H1 (cell line): ENCODE results near the gene COL17A1. TPM values are rescaled to one million over a fixed set of nuclear protein-coding genes. Genes with fewer than 3 reads are reported as not detected.

ENCODE experiments used
- CTCF ChIA-PET: fragments of 300-600 bp; sonication (Branson Sonifier 250); formaldehyde crosslinking; loops from one replicate; lab custom pipeline; 2021; ENCODE audit not compliant: partially characterized antibody; lab: Charles Lee
- POLR2A ChIA-PET: fragments of 300-600 bp; sonication (Branson Sonifier 250); formaldehyde crosslinking; loops from one replicate; lab custom pipeline; 2021; ENCODE audit warnings: inconsistent platforms; ENCODE audit not compliant: partially characterized antibody; lab: Charles Lee
- DNase-seq, 2 experiments: peaks; one replicate each; pipeline versions ENCODE4 v3.0.0 to v3.0.0-alpha.2; 2010 to 2022; ENCODE audit warnings: low spot score in 2 of 2, low read depth in 1 of 2, mixed read lengths in 1 of 2
- FAIRE-seq: peaks from 2 replicates; lab custom pipeline; 2011; peaks lifted over from hg19 to GRCh38; lab: Jason Lieb, UNC
- H2AFZ ChIP-seq: 2 replicates; pipeline ENCODE4 v1.8.1; 2012; ENCODE audit warnings: low read length, inconsistent platforms
- H2AK5ac ChIP-seq: 2 replicates; pipeline ENCODE4 v1.6.1; 2013; ENCODE audit warnings: low read depth, low read length
- H2BK120ac ChIP-seq: replicated peaks from 2 replicates; pipeline ENCODE3; 2013; ENCODE audit warnings: low read depth, low read length, inconsistent platforms
- H2BK12ac ChIP-seq: 2 replicates; pipeline ENCODE4 v1.6.1; 2013; ENCODE audit warnings: low read depth, low read length
- H2BK15ac ChIP-seq: 2 replicates; pipeline ENCODE4 v1.6.1; 2013; ENCODE audit warnings: low read length
- H2BK20ac ChIP-seq: 2 replicates; pipeline ENCODE4 v1.6.1; 2013; ENCODE audit warnings: low read length
- H2BK5ac ChIP-seq: 2 replicates; pipeline ENCODE4 v1.6.1; 2013; ENCODE audit warnings: low read depth, low read length
- H3K14ac ChIP-seq: 2 replicates; pipeline ENCODE4 v1.6.1; 2013; ENCODE audit warnings: inconsistent platforms; ENCODE audit not compliant: insufficient read length
- H3K18ac ChIP-seq: 2 replicates; pipeline ENCODE4 v1.6.1; 2013; ENCODE audit warnings: low read length; ENCODE audit errors: extremely low read depth
- H3K23ac ChIP-seq: 2 replicates; pipeline ENCODE4 v1.6.1; 2013; ENCODE audit warnings: inconsistent platforms; ENCODE audit not compliant: insufficient read length
- H3K23me2 ChIP-seq: 2 replicates; pipeline ENCODE4 v1.6.1; 2013; ENCODE audit warnings: low read depth, low read length
- H3K27ac ChIP-seq: 2 replicates; pipeline ENCODE4 v1.6.1; 2011; ENCODE audit warnings: low read depth, low read length, inconsistent platforms
- H3K27me3 ChIP-seq, 4 experiments: replicated peaks in 1 of 4; 1 replicate in 1 of 4; 2 replicates in 3 of 4; pipeline versions ENCODE4 v1.6.1 to v1.8.1; 2011 to 2013; ENCODE audit warnings: low read length in 3 of 4, mild to moderate bottlenecking in 3 of 4, inconsistent platforms in 2 of 4, mixed read lengths in 2 of 4, moderate library complexity in 1 of 4; ENCODE audit not compliant: control insufficient read depth in 3 of 4, insufficient read depth in 3 of 4; ENCODE audit errors: extremely low read depth in 1 of 4
- H3K36me3 ChIP-seq, 4 experiments: 2 replicates each; pipeline versions ENCODE4 v1.6.1 to v1.8.1; 2011 to 2013; ENCODE audit warnings: mild to moderate bottlenecking in 4 of 4, low read length in 3 of 4, moderate library complexity in 2 of 4, control low read depth in 1 of 4, inconsistent platforms in 1 of 4; ENCODE audit not compliant: insufficient read depth in 4 of 4, control insufficient read depth in 2 of 4
- H3K4ac ChIP-seq: replicated peaks from 2 replicates; pipeline ENCODE3; 2013; ENCODE audit warnings: low read length, low read depth, mixed read lengths, inconsistent platforms; ENCODE audit not compliant: insufficient read length
- H3K4me1 ChIP-seq, 4 experiments: replicated peaks in 1 of 4; 1 replicate in 1 of 4; 2 replicates in 3 of 4; pipeline versions ENCODE4 v1.6.1 to v1.8.1; 2011 to 2013; ENCODE audit warnings: low read length in 3 of 4, inconsistent platforms in 2 of 4, mixed read lengths in 1 of 4; ENCODE audit not compliant: insufficient read depth in 4 of 4, control insufficient read depth in 3 of 4
- H3K4me2 ChIP-seq, 2 experiments: 2 replicates each; pipeline versions ENCODE4 v1.6.1 to v1.8.1; 2011 to 2013; ENCODE audit warnings: low read depth in 2 of 2, low read length in 2 of 2, control low read depth in 1 of 2, inconsistent platforms in 1 of 2, mild to moderate bottlenecking in 1 of 2; ENCODE audit not compliant: insufficient read depth in 1 of 2
- H3K4me3 ChIP-seq, 4 experiments: fragments of 200-600, 300-600 bp in 1 of 4; sonication (generic), shearing (Covaris generic), sonication (Bioruptor Twin) in 1 of 4; 2 replicates each; pipeline versions ENCODE4 v1.5.1 to v1.8.1; 2011 to 2016; ENCODE audit warnings: low read length in 4 of 4, low read depth in 3 of 4, control low read depth in 2 of 4, inconsistent platforms in 2 of 4, mild to moderate bottlenecking in 2 of 4, mixed read lengths in 1 of 4, moderate library complexity in 1 of 4; ENCODE audit not compliant: insufficient read depth in 2 of 4; ENCODE audit errors: extremely low read depth in 1 of 4
- H3K56ac ChIP-seq: replicated peaks from 2 replicates; pipeline ENCODE3; 2013; ENCODE audit warnings: low read depth, mild to moderate bottlenecking, mixed read lengths, low read length, inconsistent platforms; ENCODE audit not compliant: insufficient read length
- H3K79me1 ChIP-seq: 2 replicates; pipeline ENCODE4 v1.6.1; 2013; ENCODE audit warnings: low read depth, low read length, control low read depth
- H3K79me2 ChIP-seq, 2 experiments: 2 replicates each; pipeline versions ENCODE4 v1.6.1 to v1.8.1; 2012 to 2013; ENCODE audit warnings: low read length in 2 of 2, mild to moderate bottlenecking in 2 of 2, inconsistent platforms in 1 of 2; ENCODE audit not compliant: insufficient read depth in 2 of 2, control insufficient read depth in 1 of 2
- H3K9ac ChIP-seq, 4 experiments: replicated peaks in 1 of 4; 1 replicate in 1 of 4; 2 replicates in 3 of 4; pipeline versions ENCODE4 v1.6.1 to v1.8.1; 2011 to 2013; ENCODE audit warnings: low read depth in 3 of 4, low read length in 3 of 4, control low read depth in 2 of 4, mild to moderate bottlenecking in 2 of 4, moderate library complexity in 2 of 4, inconsistent platforms in 1 of 4; ENCODE audit errors: extremely low read depth in 1 of 4
- H3K9me3 ChIP-seq, 2 experiments: 2 replicates each; pipeline versions ENCODE4 v1.6.1 to v1.8.1; 2012 to 2013; ENCODE audit warnings: mild to moderate bottlenecking in 2 of 2, moderate library complexity in 2 of 2, control low read depth in 1 of 2, inconsistent platforms in 1 of 2, low read depth in 1 of 2, low read length in 1 of 2, mixed read lengths in 1 of 2; ENCODE audit not compliant: insufficient read depth in 2 of 2
- H4K20me1 ChIP-seq, 2 experiments: replicated peaks in 1 of 2; 2 replicates each; pipeline versions ENCODE3 to v1.8.1; 2011 to 2013; ENCODE audit warnings: inconsistent platforms in 2 of 2, low read length in 2 of 2, mild to moderate bottlenecking in 1 of 2; ENCODE audit not compliant: insufficient read depth in 2 of 2, control insufficient read depth in 1 of 2
- H4K5ac ChIP-seq: 2 replicates; pipeline ENCODE4 v1.6.1; 2013; ENCODE audit warnings: low read length, low read depth, mixed read lengths, inconsistent platforms; ENCODE audit not compliant: insufficient read length
- H4K8ac ChIP-seq: 2 replicates; pipeline ENCODE4 v1.8.0; 2013; ENCODE audit warnings: mild to moderate bottlenecking, moderate library complexity, low read length, inconsistent platforms; ENCODE audit not compliant: insufficient read depth; ENCODE audit errors: extremely low read depth
- H4K91ac ChIP-seq: replicated peaks from 2 replicates; pipeline ENCODE3; 2013; ENCODE audit warnings: low read length, mixed read lengths, inconsistent platforms; ENCODE audit not compliant: insufficient read length
- EZH2 ChIP-seq: fragments of 200-600 bp; sonication (generic); IDR thresholded peaks from 2 replicates; pipeline ENCODE4 v1.7.1; 2012; ENCODE audit warnings: low read depth, mild to moderate bottlenecking, moderate library complexity, low read length, inconsistent platforms; ENCODE audit not compliant: severe bottlenecking
- HDAC2 ChIP-seq, 2 experiments: fragments of 300-600 bp in 1 of 2; sonication (generic) in 1 of 2; IDR thresholded peaks; 2 replicates each; pipeline ENCODE4 v1.6.1; 2011 to 2012; ENCODE audit warnings: low read depth in 2 of 2, low read length in 2 of 2, mild to moderate bottlenecking in 2 of 2, moderate library complexity in 2 of 2, borderline replicate concordance in 1 of 2, inconsistent platforms in 1 of 2
- JUND ChIP-seq: IDR thresholded peaks from 2 replicates; pipeline ENCODE4 v1.6.1; 2011; ENCODE audit warnings: mild to moderate bottlenecking, improper control_type of control experiment, low read length
- NANOG ChIP-seq: IDR thresholded peaks from 2 replicates; pipeline ENCODE4 v1.6.1; 2011; ENCODE audit warnings: low read length, low read depth, mild to moderate bottlenecking, inconsistent platforms; ENCODE audit not compliant: insufficient read depth, poor library complexity, severe bottlenecking
- RNF2 ChIP-seq: fragments of 200-900, 300-1000 bp; sonication (generic); IDR thresholded peaks from 2 replicates; pipeline ENCODE4 v1.7.1; 2016; ENCODE audit warnings: borderline replicate concordance, low read depth, mild to moderate bottlenecking, antibody characterized with exemption, low read length; ENCODE audit not compliant: poor library complexity, severe bottlenecking; ENCODE audit errors: missing control alignments
- SIRT6 ChIP-seq: IDR thresholded peaks from one replicate; pipeline ENCODE4 v1.7.1; 2012; ENCODE audit warnings: low read length, inconsistent platforms
- SIX5 ChIP-seq: IDR thresholded peaks from 2 replicates; pipeline ENCODE4 v1.6.1; 2011; ENCODE audit warnings: mild to moderate bottlenecking, low read depth, low read length
- SP4 ChIP-seq: IDR thresholded peaks from 2 replicates; pipeline ENCODE4 v1.6.1; 2012; ENCODE audit warnings: low read length, inconsistent platforms
- SRF ChIP-seq: IDR thresholded peaks from 2 replicates; pipeline ENCODE4 v1.6.1; 2011; ENCODE audit warnings: mild to moderate bottlenecking, low read depth, low read length, moderate library complexity
- TAF7 ChIP-seq: optimal IDR thresholded peaks from 2 replicates; pipeline ENCODE3; 2011; ENCODE audit warnings: low read depth, mild to moderate bottlenecking, inconsistent platforms, low read length, moderate library complexity, borderline replicate concordance
- TEAD4 ChIP-seq: IDR thresholded peaks from 2 replicates; pipeline ENCODE4 v1.6.1; 2012; ENCODE audit warnings: low read depth, low read length, inconsistent platforms, mixed read lengths
- whole genome bisulfite sequencing, 2 experiments: shearing (Covaris generic) in 1 of 2; methylation state at CpG; one replicate each; pipeline versions ENCODE4 v1.1.6 to v1.1.7; 2013 to 2015; ENCODE audit warnings: low lambda C conversion rate in 2 of 2, mixed read lengths in 2 of 2, inconsistent platforms in 1 of 2, low coverage in 1 of 2, missing lambda C conversion rate in 1 of 2; ENCODE audit not compliant: insufficient replicate concordance in 2 of 2, insufficient coverage in 1 of 2, insufficient read length in 1 of 2; ENCODE audit errors: extremely low coverage in 1 of 2, missing lambda C conversion rate in 1 of 2; 5-methylcytosine and 5-hydroxymethylcytosine counted together
- polyA plus RNA-seq, 7 experiments: library from polyadenylated mRNA; depleted of rRNA in 3 of 7; stranded (reverse) in 5 of 7; unstranded in 2 of 7; fragments of >200 nt in 5 of 7; fragments of 200-250 nt in 2 of 7; gene quantifications; 1 replicate in 5 of 7; 2 replicates in 1 of 7; 4 replicates in 1 of 7; pipeline versions ENCODE4 v1.2.1 to v1.2.3, GENCODE V29; 2011 to 2013; ENCODE audit warnings: missing spikeins in 2 of 7, mixed read lengths in 2 of 7
- total RNA-seq: library from RNA; stranded (reverse); fragmentation: NEBNext Ultra II Directional; extraction: Animal tissue kit (Norgen Biotek cat#: 25700); gene quantifications from 2 replicates; pipeline ENCODE4 v1.2.1, GENCODE V29; 2021

COL17A1 gene
- total and polyA plus RNA-seq, 2 of the 8 experiments (the other 6 are each of a cell fraction or from before 2014, with no cell fraction given), result 0.35 to 0.37 TPM

GRCh38 chr10:104005172-104005863 is 80.4 kb downstream of the COL17A1 start:
- Histone ChIP-seq H2AFZ (no peak overlapping the region), H4K5ac (no peak overlapping the region), H3K18ac (no peak overlapping the region), H3K56ac (no peak overlapping the region), H3K23ac (no peak overlapping the region), H2BK5ac (no peak overlapping the region), H3K27ac (no peak overlapping the region), H3K9me3 (no peaks in the 10 kb centered on the region), H4K20me1 (no peaks in the 10 kb centered on the region), H2BK20ac (no peak overlapping the region), H4K8ac (no peak overlapping the region), H3K23me2 (no peaks in the 10 kb centered on the region), H3K9ac (no peak overlapping the region), H4K91ac (no peak overlapping the region), H3K4me2 (no peak overlapping the region), H3K14ac (no peak overlapping the region), H3K4me3 (no peak overlapping the region), H3K4ac (no peak overlapping the region), H2BK12ac (no peak overlapping the region), H3K79me2 (no peaks in the 10 kb centered on the region), H3K36me3 (peaks cover 2 to 15% (median 5%) of the 10 kb centered on the region in 4 experiments; a peak in 2 of 8 replicates), H3K4me1 (no peaks in the 10 kb centered on the region), H2BK15ac (no peak overlapping the region), H2BK120ac (no peak overlapping the region), H3K79me1 (no peaks in the 10 kb centered on the region), H3K27me3 (no peaks in the 10 kb centered on the region), H2AK5ac (no peak overlapping the region)
- 87% methylated on average over 8 of the region's 8 CpGs; no CpG with 5 or more reads in 1 of the 2 experiments for WGBS, 2 experiments
- no peak for FAIRE-seq
- ChIA-PET CTCF (interaction anchor here (0.6 to 1.5 kb wide), 6 partner anchors 11 to 418 kb away, joined by 3 to 5 read pairs (median 3); no protein-coding TSS in a partner anchor), POLR2A (interaction anchor here (0.9 kb wide), 1 partner anchor 10 kb away, joined by 5 read pairs; no protein-coding TSS in a partner anchor)
- DNase-seq, result no peak
- no peak for TF ChIP-seq RNF2
- no peak for TF ChIP-seq SIX5
- no peak for TF ChIP-seq SP4
- TF ChIP-seq JUND, result no peak
- TF ChIP-seq NANOG, result no peak
- no peak for TF ChIP-seq SIRT6
- TF ChIP-seq SRF, result no peak
- TF ChIP-seq HDAC2 (IDR thresholded peaks at IDR 0.05; ENCODE audit: borderline replicate concordance in 1 of 2, low read depth in 2 of 2, low read length in 2 of 2), result no peak
- no peak for TF ChIP-seq EZH2
- no peak for TF ChIP-seq TEAD4
- no peak for TF ChIP-seq TAF7
